Kidney epithelial cell (primary cell): ENCODE measurements around the gene PLXNB2. TPM values are rescaled to one million over a fixed set of nuclear protein-coding genes. Genes with fewer than 3 reads are reported as not detected.

Experiments
- DNase-seq: peaks from one replicate; pipeline ENCODE4 v3.0.0-alpha.2; 2010; ENCODE audit warnings: low read depth
- H3K27me3 ChIP-seq: 2 replicates; pipeline ENCODE4 v1.6.0; 2011; ENCODE audit warnings: low read length; ENCODE audit not compliant: control insufficient read depth, insufficient read depth
- H3K36me3 ChIP-seq: 2 replicates; pipeline ENCODE4 v1.5.1; 2011; ENCODE audit warnings: low read length; ENCODE audit not compliant: control insufficient read depth, insufficient read depth
- H3K4me3 ChIP-seq: 2 replicates; pipeline ENCODE4 v1.5.1; 2011; ENCODE audit warnings: low read depth, mild to moderate bottlenecking, control low read depth, low read length
- CTCF ChIP-seq: IDR thresholded peaks from 2 replicates; pipeline ENCODE4 v1.5.1; 2011; ENCODE audit warnings: mild to moderate bottlenecking, moderate library complexity, low read length, control low read depth, inconsistent platforms; ENCODE audit not compliant: insufficient read depth, poor library complexity, severe bottlenecking
- total RNA-seq: library from RNA; depleted of rRNA; stranded (reverse); fragments of >200 nt; gene quantifications from 2 replicates; pipeline ENCODE4 v1.2.3, GENCODE V29; 2015

PLXNB2 gene
- total RNA-seq, 1 donor from 2014 or later: 251 TPM

- Histone ChIP-seq H3K27me3 (no peaks in the 10 kb centered on the region), H3K4me3 (no peak overlapping the region), H3K36me3 (peaks cover 2% of the 10 kb centered on the region)
- no peak for TF ChIP-seq CTCF
- no peak for DNase-seq
Observed at GRCh38 chr22:50257451-50258360, 49.7 kb downstream of the PLXNB2 start.

- no peak overlapping the region for H3K4me3 ChIP-seq
- TF ChIP-seq CTCF: no peak
- H3K36me3 ChIP-seq: peaks cover 2% of the 10 kb centered on the region
- DNase-seq: no peak
- no peaks in the 10 kb centered on the region for H3K27me3 ChIP-seq
Observed at GRCh38 chr22:50257041-50257440, 50.4 kb downstream of the PLXNB2 start.

- H3K27me3 ChIP-seq: no peaks in the 10 kb centered on the region
- H3K36me3 ChIP-seq: peaks cover 2% of the 10 kb centered on the region
- no peak overlapping the region for H3K4me3 ChIP-seq
- no peak for TF ChIP-seq CTCF
- DNase-seq: no peak
Observed at GRCh38 chr22:50256258-50256862, 51.1 kb downstream of the PLXNB2 start.

GRCh38 chr22:50255607-50256006 lies 51.8 kb downstream of the PLXNB2 start:
- H3K27me3 ChIP-seq: no peaks in the 10 kb centered on the region
- no peak overlapping the region for H3K4me3 ChIP-seq
- H3K36me3 ChIP-seq: peaks cover 2% of the 10 kb centered on the region
- DNase-seq: no peak
- no peak for TF ChIP-seq CTCF

GRCh38 chr22:50255099-50255498 lies 52.3 kb downstream of the PLXNB2 start:
- no peak for DNase-seq
- TF ChIP-seq CTCF: no peak
- Histone ChIP-seq H3K4me3 (no peak overlapping the region), H3K36me3 (peaks cover 2% of the 10 kb centered on the region), H3K27me3 (no peaks in the 10 kb centered on the region)
